Right lobe of liver (tissue), 6 donors: Measurements from ENCODE around the gene COL4A1. TPM values are rescaled to one million over a fixed set of nuclear protein-coding genes. Genes with fewer than 3 reads are reported as not detected.

Experiments used
- ATAC-seq, 4 donors: fragments of 200-7000 bp; cut with Tn5 transposase; one replicate each; pipeline ENCODE4 v1.9.1; 2020; ENCODE audit warnings: mild to moderate bottlenecking in 4 of 4, moderate library complexity in 4 of 4
- DNase-seq, 3 donors: peaks; one replicate each; pipeline ENCODE4 v3.0.0-alpha.2; 2020
- H3K27ac ChIP-seq, 3 donors: fragments of 200-600 bp; one replicate each; pipeline ENCODE4 v1.8.0; 2022
- H3K27me3 ChIP-seq, 2 donors: fragments of 200-600 bp; one replicate each; pipeline ENCODE4 v1.8.0; 2022
- H3K36me3 ChIP-seq, 4 donors: fragments of 200-600 bp; sonication (generic) in 1 of 4; one replicate each; pipeline versions ENCODE4 v1.5.1 to v1.8.0; 2017 to 2022; ENCODE audit warnings: control low read depth in 1 of 4
- H3K4me1 ChIP-seq, 4 donors: fragments of 200-600 bp; sonication (generic) in 1 of 4; one replicate each; pipeline versions ENCODE4 v1.5.1 to v1.8.0; 2017 to 2022; ENCODE audit warnings: control low read depth in 1 of 4
- H3K4me3 ChIP-seq, 3 donors: fragments of 200-600 bp; one replicate each; pipeline ENCODE4 v1.8.0; 2022
- H3K9me3 ChIP-seq, 4 donors: fragments of 200-600 bp; sonication (generic) in 1 of 4; one replicate each; pipeline versions ENCODE4 v1.5.1 to v1.8.0; 2017 to 2022; ENCODE audit warnings: control low read depth in 1 of 4
- POLR2A ChIP-seq: fragments of 450-650 bp; IDR thresholded peaks from one replicate; pipeline ENCODE4 v1.6.1; 2017; ENCODE audit warnings: antibody characterized with exemption, mild to moderate bottlenecking
- WGBS: methylation state at CpG from one replicate; pipeline ENCODE4 v1.1.6; 2018; ENCODE audit warnings: low coverage, low lambda C conversion rate; ENCODE audit not compliant: insufficient coverage; ENCODE audit errors: missing lambda C conversion rate; 5-methylcytosine and 5-hydroxymethylcytosine counted together
- intact Hi-C, 2 donors: fragments of 100-400 bp; cut with DNase I; formaldehyde crosslinking; loops; one replicate each; pipeline versions ENCODE4 v1.11.2 to v1.14.1; 2022
- total RNA-seq, 6 experiments: library from RNA; depleted of rRNA in 2 of 6; stranded (reverse); fragments of >200 nt in 2 of 6; fragmentation: NEBNext Ultra II Directional in 3 of 6; extraction: Animal tissue kit (Norgen Biotek cat#: 25700) in 3 of 6; gene quantifications; one replicate each; pipeline versions ENCODE4 v1.1.0 to v1.2.4, GENCODE V29; 2016 to 2023
- TF ChIP-seq, protein P1 (sequence below), 4 donors: fragments of 200-600 bp in 3 of 4; fragments of 450-650 bp in 1 of 4; IDR thresholded peaks; one replicate each; pipeline versions ENCODE4 v1.5.1 to v1.8.0; 2016 to 2022; ENCODE audit warnings: antibody characterized with exemption in 4 of 4, mild to moderate bottlenecking in 2 of 4
- donor health status: DM: no; HTN: yes; CAD: no.
- donor health status: DM: no; HTN: no; CAD: no.
- donor health status: DM: no; HTN: no; CAD: no.
- donor health status: DM: no; HTN: yes; CAD: no.
- donor health status: DM: no; HTN: yes; CAD: no.

Gene COL4A1
- total RNA-seq, 6 experiments from 2014 or later, result 8.0 to 89.8 (median 41.1) TPM

DNA sequence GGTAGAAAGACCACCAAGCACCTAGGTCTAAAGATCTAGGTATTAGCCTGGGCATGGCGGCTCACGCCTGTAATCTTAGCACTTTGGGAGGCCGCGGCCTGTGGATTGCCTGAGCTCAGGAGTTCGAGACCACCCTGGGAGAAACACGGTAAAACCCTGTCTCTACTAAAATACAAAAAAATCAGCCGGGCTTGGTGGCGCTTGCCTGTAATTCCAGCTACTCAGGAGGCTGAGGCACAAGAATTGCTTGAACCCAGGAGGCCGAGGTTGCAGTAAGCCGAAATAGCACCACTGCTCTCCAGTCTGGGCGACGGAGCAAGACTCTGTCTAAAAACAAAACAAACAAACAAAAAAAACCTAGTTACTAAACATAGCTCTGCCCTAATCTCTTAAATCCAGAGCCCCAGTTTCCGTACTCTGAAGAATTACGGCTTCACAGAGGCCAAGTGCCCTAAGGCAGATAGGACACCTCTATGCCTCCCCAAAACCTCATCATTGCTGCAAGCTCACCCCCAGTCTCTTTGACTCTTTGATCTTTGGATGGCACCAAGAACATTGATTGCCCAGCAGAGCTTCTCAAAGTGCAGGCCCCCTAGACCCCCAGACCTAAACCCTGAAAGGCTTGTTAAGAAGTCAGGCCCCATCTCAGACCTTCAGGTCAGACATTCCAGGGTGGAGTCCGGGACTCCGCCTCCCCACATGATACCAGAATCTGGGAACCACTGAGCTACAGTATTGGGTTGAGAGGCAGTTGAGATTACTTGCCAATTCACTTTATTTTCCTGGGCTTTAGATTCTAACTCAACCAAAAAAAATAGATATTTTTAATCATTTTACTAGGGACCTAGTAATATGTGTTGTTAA, 2.9 kb upstream of the COL4A1 start:
- peaks cover 0 to 23% (median 5%) of the 10 kb centered on the region in 4 donors for H3K4me1 ChIP-seq
- H3K9me3 ChIP-seq, result no peaks in the 10 kb centered on the region
- peak overlapping the region in 1 of 3 donors; percentile 89 for H3K27ac ChIP-seq
- no peaks in the 10 kb centered on the region for H3K36me3 ChIP-seq
- peak overlapping the region in 2 of 3 donors; percentile 11 to 55 for H3K4me3 ChIP-seq
- H3K27me3 ChIP-seq, result peaks cover 0 to 12% of the 10 kb centered on the region in 2 donors
- 63% methylated on average over 12 of the region's 16 CpGs for WGBS
- DNase-seq (no peak), ATAC-seq (no peak)
- TF ChIP-seq, protein P1, sequence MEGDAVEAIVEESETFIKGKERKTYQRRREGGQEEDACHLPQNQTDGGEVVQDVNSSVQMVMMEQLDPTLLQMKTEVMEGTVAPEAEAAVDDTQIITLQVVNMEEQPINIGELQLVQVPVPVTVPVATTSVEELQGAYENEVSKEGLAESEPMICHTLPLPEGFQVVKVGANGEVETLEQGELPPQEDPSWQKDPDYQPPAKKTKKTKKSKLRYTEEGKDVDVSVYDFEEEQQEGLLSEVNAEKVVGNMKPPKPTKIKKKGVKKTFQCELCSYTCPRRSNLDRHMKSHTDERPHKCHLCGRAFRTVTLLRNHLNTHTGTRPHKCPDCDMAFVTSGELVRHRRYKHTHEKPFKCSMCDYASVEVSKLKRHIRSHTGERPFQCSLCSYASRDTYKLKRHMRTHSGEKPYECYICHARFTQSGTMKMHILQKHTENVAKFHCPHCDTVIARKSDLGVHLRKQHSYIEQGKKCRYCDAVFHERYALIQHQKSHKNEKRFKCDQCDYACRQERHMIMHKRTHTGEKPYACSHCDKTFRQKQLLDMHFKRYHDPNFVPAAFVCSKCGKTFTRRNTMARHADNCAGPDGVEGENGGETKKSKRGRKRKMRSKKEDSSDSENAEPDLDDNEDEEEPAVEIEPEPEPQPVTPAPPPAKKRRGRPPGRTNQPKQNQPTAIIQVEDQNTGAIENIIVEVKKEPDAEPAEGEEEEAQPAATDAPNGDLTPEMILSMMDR (IDR thresholded peaks at IDR 0.05), result no peak
- no peak for TF ChIP-seq POLR2A
- intact Hi-C loops, result no loop called here

DNA sequence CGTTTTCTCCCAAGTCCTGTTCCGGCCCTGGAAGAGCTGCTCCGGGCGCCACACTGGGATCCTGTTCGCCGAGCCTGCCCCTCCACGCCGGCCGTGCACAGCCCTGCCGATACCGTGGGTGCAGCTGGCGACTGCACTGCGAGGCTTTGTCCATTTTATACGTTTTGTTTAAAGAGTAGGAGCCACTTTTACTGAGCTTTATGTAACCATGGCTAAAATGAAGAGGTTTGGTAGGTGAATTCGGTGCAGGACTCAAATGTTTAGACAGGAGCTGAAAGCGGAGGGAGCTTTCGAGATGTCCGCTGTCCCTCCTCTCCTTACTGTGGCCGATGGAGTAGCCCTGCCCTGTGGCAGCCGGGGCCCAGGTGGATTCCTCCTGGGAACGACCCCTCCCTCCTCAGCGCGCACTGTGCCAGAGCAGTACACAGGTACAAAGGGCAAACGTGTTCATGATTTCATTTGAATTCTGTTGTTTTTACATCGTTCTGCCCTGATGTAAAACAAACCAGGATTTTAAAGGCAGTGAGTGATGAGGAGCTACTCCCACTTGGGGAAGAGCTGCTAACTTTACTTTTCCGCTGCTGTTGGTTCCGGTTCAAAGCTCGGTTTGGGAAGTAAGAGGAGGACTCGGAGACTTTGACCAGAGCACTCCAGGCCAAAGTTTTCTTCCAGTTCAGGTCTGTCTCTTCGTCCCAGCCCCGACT, 1.9 kb upstream of the COL4A1 start:
- H3K27ac ChIP-seq, result peak overlapping the region in 2 of 3 donors; percentile 63 to 89
- TF ChIP-seq, protein P1 (IDR thresholded peaks at IDR 0.05), result no peak
- no peak for TF ChIP-seq POLR2A
- DNase-seq (no peak), ATAC-seq (peak; percentile 24 to 47 (median 34))
- peaks cover 0 to 23% (median 5%) of the 10 kb centered on the region in 4 donors for H3K4me1 ChIP-seq
- 4% methylated on average over 25 of the region's 31 CpGs for WGBS
- intact Hi-C loops, result no loop called here
- H3K36me3 ChIP-seq, result no peaks in the 10 kb centered on the region
- H3K27me3 ChIP-seq, result peaks cover 0 to 12% of the 10 kb centered on the region in 2 donors
- H3K9me3 ChIP-seq, result no peaks in the 10 kb centered on the region
- H3K4me3 ChIP-seq, result peak overlapping the region; percentile 49 to 55 (median 51)

DNA sequence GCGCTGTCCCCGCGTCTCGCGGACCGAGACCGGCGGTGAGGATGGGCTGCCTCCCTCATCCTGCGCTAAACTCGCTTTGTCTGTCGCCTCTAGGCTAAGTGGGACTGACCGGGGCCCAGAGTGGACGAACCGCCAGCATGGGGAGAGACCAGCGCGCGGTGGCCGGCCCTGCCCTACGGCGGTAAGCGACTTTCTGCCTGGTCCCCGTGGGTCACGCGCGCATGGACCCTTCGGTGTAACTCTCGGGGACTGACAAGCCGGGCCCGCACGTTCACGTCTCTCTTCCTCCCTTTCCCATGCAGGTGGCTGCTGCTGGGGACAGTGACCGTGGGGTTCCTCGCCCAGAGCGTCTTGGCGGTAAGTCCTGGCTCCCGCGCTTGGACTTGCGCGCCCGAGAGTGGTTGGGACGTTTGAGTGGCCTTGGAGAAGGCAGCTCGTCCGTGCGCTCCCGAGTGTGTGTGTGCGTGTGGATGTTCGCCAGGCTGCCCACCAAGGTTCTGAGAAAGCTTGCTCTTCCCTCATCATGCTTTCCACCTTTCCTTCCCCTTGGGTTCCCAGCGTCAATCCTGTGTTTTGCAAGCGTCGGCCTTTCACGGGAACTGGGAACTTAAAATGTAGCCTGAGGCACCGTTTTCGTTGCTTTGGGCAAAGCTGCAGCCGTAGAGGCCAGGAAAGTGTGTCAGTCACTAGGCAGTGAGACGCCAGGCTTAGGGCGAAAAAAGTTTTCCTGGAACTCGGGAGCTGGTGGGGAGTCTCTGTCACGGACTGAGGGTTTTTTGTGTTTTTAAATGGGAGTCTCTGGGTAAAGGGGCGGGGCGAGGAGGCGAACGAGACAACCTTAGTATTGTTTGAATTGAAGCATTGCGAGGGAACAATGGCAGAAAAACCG, 1.1 kb upstream of the COL4A1 start:
- WGBS, result 3% methylated on average over 22 of the region's 64 CpGs
- Histone ChIP-seq H3K27me3 (peaks cover 0 to 12% of the 10 kb centered on the region in 2 donors), H3K4me1 (peaks cover 0 to 23% (median 5%) of the 10 kb centered on the region in 4 donors), H3K4me3 (peak overlapping the region; percentile 49 to 55 (median 51)), H3K27ac (peak overlapping the region; percentile 63 to 89 (median 77)), H3K36me3 (no peaks in the 10 kb centered on the region), H3K9me3 (no peaks in the 10 kb centered on the region)
- intact Hi-C loops, result no loop called here
- ATAC-seq (peak; percentile 4 to 23 (median 18)), DNase-seq (no peak)
- TF ChIP-seq, protein P1 (IDR thresholded peaks at IDR 0.05), result no peak

DNA sequence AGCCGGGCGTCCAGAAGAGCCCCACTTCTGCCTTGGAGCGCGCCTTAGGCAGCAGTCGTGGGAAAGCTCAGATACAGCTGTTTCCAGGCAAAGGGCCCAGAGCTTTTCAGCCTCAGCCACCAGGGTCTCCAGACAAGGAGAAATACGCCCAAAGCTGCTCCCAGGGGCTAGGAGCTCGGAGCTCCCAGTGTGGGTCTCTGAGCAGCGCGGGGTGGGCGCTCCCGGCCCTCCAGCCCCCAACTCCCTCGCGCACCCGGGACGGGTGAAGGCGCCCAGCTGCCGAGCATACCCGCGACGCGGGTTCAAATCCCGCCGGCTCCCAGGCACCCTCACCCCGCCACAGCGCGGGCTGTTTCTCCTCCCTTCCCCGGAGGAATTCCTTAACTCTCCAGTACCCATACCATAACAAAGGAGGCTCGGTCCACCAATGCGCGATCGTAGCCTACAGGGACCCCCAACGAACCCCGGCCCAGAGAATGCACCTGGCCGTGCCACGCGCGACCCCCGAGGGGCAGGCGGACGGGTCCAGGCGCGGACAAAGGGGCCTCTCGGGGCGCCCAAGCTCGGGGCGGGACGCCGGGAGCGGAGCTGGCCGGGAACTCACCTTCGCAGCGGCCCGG, 507 bp downstream of the COL4A1 start:
- intact Hi-C loops, result no loop called here
- 14% methylated on average over 5 of the region's 53 CpGs for WGBS
- Histone ChIP-seq H3K4me1 (peaks cover 0 to 23% (median 5%) of the 10 kb centered on the region in 4 donors), H3K27me3 (peaks cover 0 to 12% of the 10 kb centered on the region in 2 donors), H3K36me3 (no peaks in the 10 kb centered on the region), H3K27ac (peak overlapping the region; percentile 68 to 89 (median 77)), H3K4me3 (peak overlapping the region; percentile 49 to 55 (median 51)), H3K9me3 (no peaks in the 10 kb centered on the region)
- TF ChIP-seq, protein P1 (IDR thresholded peaks at IDR 0.05), result no peak
- TF ChIP-seq POLR2A, result no peak
- DNase-seq, result no peak
- ATAC-seq, result no peak
